ENCODE measurements around the gene OSBP2.

GRCh38 chr22:30882974-30883533 lies 188.4 kb downstream of the OSBP2 start:
- TF ChIP-seq ELF4 (IDR thresholded peaks at IDR 0.05), result no peak
- no peak for TF ChIP-seq FOXM1 (IDR thresholded peaks at IDR 0.05; ENCODE audit: borderline replicate concordance)
- no peak for TF ChIP-seq SUZ12 (IDR thresholded peaks at IDR 0.05)
- no peak for TF ChIP-seq SP1 (IDR thresholded peaks at IDR 0.05)
